Upper lobe of left lung (tissue), 6 donors: Measurements from ENCODE around the gene BANF2. TPM values are rescaled to one million over a fixed set of nuclear protein-coding genes. Genes with fewer than 3 reads are reported as not detected.

ENCODE experiments used
- ATAC-seq, 2 donors: fragments of 200-7000 bp; cut with Tn5 transposase; one replicate each; pipeline ENCODE4 v1.9.1; 2022; ENCODE audit warnings: mild to moderate bottlenecking in 2 of 2, moderate library complexity in 2 of 2; ENCODE audit not compliant: low FRiP score in 2 of 2
- DNase-seq, 2 donors: peaks; one replicate each; pipeline ENCODE4 v3.0.0-alpha.2; 2019 to 2020
- H3K27ac ChIP-seq, 4 donors: fragments of 200-600 bp; sonication (generic); one replicate each; pipeline ENCODE4 v1.5.1; 2016 to 2019
- H3K27me3 ChIP-seq, 4 donors: fragments of 200-600 bp; sonication (generic); one replicate each; pipeline ENCODE4 v1.5.1; 2017 to 2019
- H3K36me3 ChIP-seq, 4 donors: fragments of 200-600 bp; sonication (generic); one replicate each; pipeline ENCODE4 v1.5.1; 2016 to 2019
- H3K4me1 ChIP-seq, 4 donors: fragments of 200-600 bp; sonication (generic); one replicate each; pipeline ENCODE4 v1.5.1; 2018 to 2019
- H3K4me3 ChIP-seq, 4 donors: fragments of 200-600 bp; sonication (generic); one replicate each; pipeline ENCODE4 v1.5.1; 2017 to 2019; ENCODE audit warnings: mild to moderate bottlenecking in 2 of 4, moderate library complexity in 1 of 4
- H3K9me3 ChIP-seq, 4 donors: fragments of 200-600 bp; sonication (generic); one replicate each; pipeline ENCODE4 v1.5.1; 2018 to 2019
- EP300 ChIP-seq, 4 donors: sonication (generic); formaldehyde crosslinking; IDR thresholded peaks; one replicate each; pipeline ENCODE4 v1.5.1; 2017; ENCODE audit warnings: antibody characterized with exemption in 4 of 4, control low read depth in 2 of 4
- POLR2A ChIP-seq, 4 donors: fragments of 450-650 bp; IDR thresholded peaks; one replicate each; pipeline ENCODE4 v1.5.1; 2016 to 2017; ENCODE audit warnings: antibody characterized with exemption in 4 of 4, mild to moderate bottlenecking in 2 of 4
- POLR2AphosphoS5 ChIP-seq, 2 donors: sonication (generic); formaldehyde crosslinking; IDR thresholded peaks; one replicate each; pipeline ENCODE4 v1.5.1; 2017; ENCODE audit warnings: antibody characterized with exemption in 2 of 2
- WGBS, 2 donors: methylation state at CpG; one replicate each; pipeline ENCODE4 v1.1.5; 2017 to 2018; 5-methylcytosine and 5-hydroxymethylcytosine counted together
- total RNA-seq, 6 donors: library from RNA; depleted of rRNA in 4 of 6; stranded (reverse); fragments of >200 nt in 4 of 6; gene quantifications; one replicate each; pipeline versions ENCODE4 v1.1.0 to v1.2.1, GENCODE V29; 2016 to 2021
- TF ChIP-seq, protein P1 (sequence below), 6 experiments: fragments of 450-650 bp in 4 of 6; fragments of 200-600 bp in 2 of 6; sonication (generic) in 2 of 6; IDR thresholded peaks; one replicate each; pipeline ENCODE4 v1.5.1; 2016 to 2019; ENCODE audit warnings: antibody characterized with exemption in 6 of 6
- donor health status: DM: no; HTN: no; CAD: no; lungs with moderate emphysema.
- donor health status: DM: no; HTN: yes; CAD: no; lungs with severe emphysema.

BANF2 gene
- total RNA-seq, 6 donors from 2014 or later = not detected

GRCh38 chr20:17748279-17748678 is 48.5 kb downstream of the BANF2 start:
- Histone ChIP-seq H3K9me3 (no peaks in the 10 kb centered on the region), H3K27ac (no peak overlapping the region), H3K4me1 (peaks cover 9 to 16% (median 13%) of the 10 kb centered on the region in 4 donors), H3K36me3 (no peaks in the 10 kb centered on the region), H3K27me3 (no peaks in the 10 kb centered on the region), H3K4me3 (no peak overlapping the region)
- 89 to 94% methylated on average over 5 of the region's 5 CpGs for WGBS, 2 donors
- TF ChIP-seq EP300 (IDR thresholded peaks at IDR 0.05) (no peak), POLR2AphosphoS5 (IDR thresholded peaks at IDR 0.05) (no peak), POLR2A (IDR thresholded peaks at IDR 0.05) (no peak)
- TF ChIP-seq, protein P1, sequence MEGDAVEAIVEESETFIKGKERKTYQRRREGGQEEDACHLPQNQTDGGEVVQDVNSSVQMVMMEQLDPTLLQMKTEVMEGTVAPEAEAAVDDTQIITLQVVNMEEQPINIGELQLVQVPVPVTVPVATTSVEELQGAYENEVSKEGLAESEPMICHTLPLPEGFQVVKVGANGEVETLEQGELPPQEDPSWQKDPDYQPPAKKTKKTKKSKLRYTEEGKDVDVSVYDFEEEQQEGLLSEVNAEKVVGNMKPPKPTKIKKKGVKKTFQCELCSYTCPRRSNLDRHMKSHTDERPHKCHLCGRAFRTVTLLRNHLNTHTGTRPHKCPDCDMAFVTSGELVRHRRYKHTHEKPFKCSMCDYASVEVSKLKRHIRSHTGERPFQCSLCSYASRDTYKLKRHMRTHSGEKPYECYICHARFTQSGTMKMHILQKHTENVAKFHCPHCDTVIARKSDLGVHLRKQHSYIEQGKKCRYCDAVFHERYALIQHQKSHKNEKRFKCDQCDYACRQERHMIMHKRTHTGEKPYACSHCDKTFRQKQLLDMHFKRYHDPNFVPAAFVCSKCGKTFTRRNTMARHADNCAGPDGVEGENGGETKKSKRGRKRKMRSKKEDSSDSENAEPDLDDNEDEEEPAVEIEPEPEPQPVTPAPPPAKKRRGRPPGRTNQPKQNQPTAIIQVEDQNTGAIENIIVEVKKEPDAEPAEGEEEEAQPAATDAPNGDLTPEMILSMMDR (IDR thresholded peaks at IDR 0.05) = no peak
- no peak for DNase-seq
- no peak for ATAC-seq

GRCh38 chr20:17749626-17749977 is 49.8 kb downstream of the BANF2 start:
- 57 to 61% methylated on average over 5 of the region's 5 CpGs for WGBS, 2 donors
- H3K27ac ChIP-seq = peak overlapping the region; percentile 60 to 73 (median 70)

GRCh38 chr20:17749978-17750721 is 50.4 kb downstream of the BANF2 start:
- H3K27me3 ChIP-seq = no peaks in the 10 kb centered on the region
- H3K36me3 ChIP-seq = no peaks in the 10 kb centered on the region
- peaks cover 9 to 16% (median 13%) of the 10 kb centered on the region in 4 donors for H3K4me1 ChIP-seq
- no peak overlapping the region for H3K4me3 ChIP-seq
- peak overlapping the region; percentile 60 to 73 (median 70) for H3K27ac ChIP-seq
- WGBS, 2 donors = 29 to 36% methylated on average over 6 to 15 of the region's 15 CpGs
- DNase-seq (peak in 1 of 2 donors; percentile 79), ATAC-seq (peak; percentile 58 to 78)
- no peak for TF ChIP-seq POLR2A (IDR thresholded peaks at IDR 0.05)
- TF ChIP-seq EP300 (IDR thresholded peaks at IDR 0.05) = peak in 2 of 4 donors; percentile 55 to 60
- TF ChIP-seq, protein P1 (IDR thresholded peaks at IDR 0.05) = peak in 2 of 6 experiments; percentile 13 to 22
- peak; percentile 67 to 72 for TF ChIP-seq POLR2AphosphoS5 (IDR thresholded peaks at IDR 0.05)
- H3K9me3 ChIP-seq = no peaks in the 10 kb centered on the region

More at GRCh38 chr20:17749626-17749977, 49.8 kb downstream of the BANF2 start:
- ATAC-seq (no peak), DNase-seq (no peak)
- Histone ChIP-seq H3K4me1 (peaks cover 9 to 16% (median 13%) of the 10 kb centered on the region in 4 donors), H3K4me3 (no peak overlapping the region), H3K9me3 (no peaks in the 10 kb centered on the region), H3K36me3 (no peaks in the 10 kb centered on the region), H3K27me3 (no peaks in the 10 kb centered on the region)
- TF ChIP-seq, protein P1 (IDR thresholded peaks at IDR 0.05) = no peak
- no peak for TF ChIP-seq POLR2A (IDR thresholded peaks at IDR 0.05)
- no peak for TF ChIP-seq POLR2AphosphoS5 (IDR thresholded peaks at IDR 0.05)
- TF ChIP-seq EP300 (IDR thresholded peaks at IDR 0.05) = no peak

- peaks cover 9 to 16% (median 13%) of the 10 kb centered on the region in 4 donors for H3K4me1 ChIP-seq
- H3K27ac ChIP-seq = peak overlapping the region; percentile 56 to 73 (median 70)
- TF ChIP-seq POLR2AphosphoS5 (IDR thresholded peaks at IDR 0.05) = no peak
- no peak for TF ChIP-seq POLR2A (IDR thresholded peaks at IDR 0.05)
- no peak for TF ChIP-seq EP300 (IDR thresholded peaks at IDR 0.05)
- TF ChIP-seq, protein P1 (IDR thresholded peaks at IDR 0.05) = no peak
- no peaks in the 10 kb centered on the region for H3K36me3 ChIP-seq
- DNase-seq (no peak), ATAC-seq (peak in 1 of 2 donors; percentile 23)
- H3K27me3 ChIP-seq = no peaks in the 10 kb centered on the region
- no peak overlapping the region for H3K4me3 ChIP-seq
- H3K9me3 ChIP-seq = no peaks in the 10 kb centered on the region
- WGBS, 2 donors = 66 to 97% methylated on average over 2 of the region's 2 CpGs
These were observed 50.9 kb downstream of the BANF2 start for GRCh38 chr20:17750722-17751045.

DNA sequence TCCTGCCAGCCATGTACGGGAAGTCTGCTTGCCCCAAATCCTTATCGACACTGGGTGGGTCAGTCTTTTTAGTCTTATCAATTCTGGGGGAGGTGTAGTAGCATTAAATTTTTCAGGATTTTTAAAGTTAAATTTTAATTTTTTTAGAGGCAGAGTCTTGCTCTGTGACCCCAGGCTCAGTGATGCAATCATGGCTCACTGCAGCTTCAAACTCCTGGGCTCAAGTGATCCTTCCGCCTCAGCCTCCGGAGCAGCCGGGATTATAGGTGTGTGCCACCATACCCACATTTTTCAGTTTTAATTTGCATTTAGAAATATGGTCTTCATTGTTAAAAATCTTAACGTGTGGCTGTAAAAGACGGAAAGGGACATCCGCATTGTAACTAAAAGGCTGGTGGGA is 51.9 kb downstream of the BANF2 start:
- H3K27ac ChIP-seq = no peak overlapping the region
- no peak overlapping the region for H3K4me3 ChIP-seq
- DNase-seq (no peak), ATAC-seq (no peak)
- TF ChIP-seq, protein P1 (IDR thresholded peaks at IDR 0.05) = no peak
- TF ChIP-seq POLR2AphosphoS5 (IDR thresholded peaks at IDR 0.05) (no peak), EP300 (IDR thresholded peaks at IDR 0.05) (no peak), POLR2A (IDR thresholded peaks at IDR 0.05) (no peak)
- H3K36me3 ChIP-seq = no peaks in the 10 kb centered on the region
- peaks cover 9 to 16% (median 13%) of the 10 kb centered on the region in 4 donors for H3K4me1 ChIP-seq
- WGBS, 2 donors = 90 to 91% methylated on average over 8 of the region's 8 CpGs
- no peaks in the 10 kb centered on the region for H3K27me3 ChIP-seq
- H3K9me3 ChIP-seq = no peaks in the 10 kb centered on the region
